HS-27A (cell line): ENCODE measurements around the gene WDR90.

Source experiments
- DNase-seq: peaks from one replicate; pipeline ENCODE4 v3.0.0-alpha.2; 2012; ENCODE audit warnings: low read depth, missing footprints

The WDR90 gene

DNA sequence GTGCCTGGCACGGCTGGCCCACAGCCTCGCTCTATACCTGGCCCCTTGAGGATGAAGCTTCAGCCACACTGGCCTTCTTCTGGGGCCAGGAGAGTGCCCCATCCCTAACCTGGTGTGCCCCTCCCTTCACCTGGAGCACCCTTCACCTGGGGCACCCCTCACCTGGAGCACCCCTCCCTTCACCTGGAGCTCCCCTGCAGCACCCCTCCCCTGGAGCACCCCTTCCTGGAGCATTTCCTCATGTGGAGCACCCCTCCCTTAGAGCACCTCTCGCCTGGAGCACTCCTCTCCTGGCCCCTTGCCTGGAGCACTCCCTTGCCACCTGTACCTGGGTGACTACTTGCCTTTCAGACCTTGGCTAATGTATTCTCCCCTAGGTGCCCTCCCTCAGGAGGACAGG is 58.9 kb downstream of the WDR90 start:
- no peak for DNase-seq

DNA sequence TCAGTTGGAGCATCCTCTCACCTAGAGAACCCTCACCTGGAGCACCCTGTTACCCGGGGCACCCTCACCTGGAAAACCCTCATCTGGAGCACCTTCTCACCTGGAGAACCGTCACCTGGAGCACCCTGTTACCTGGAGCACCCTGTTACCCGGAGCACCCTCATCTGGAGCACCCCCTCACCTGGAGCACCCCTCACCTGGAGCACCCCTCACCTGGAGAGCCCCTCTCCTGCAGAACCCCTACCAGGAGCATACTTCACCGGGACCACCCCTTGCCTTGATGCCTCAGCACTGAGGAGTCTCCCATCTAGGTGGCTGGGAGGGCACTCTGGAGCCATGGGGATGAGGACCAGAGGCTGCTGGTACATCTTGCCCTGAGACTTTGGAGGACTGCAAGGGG is 59.8 kb downstream of the WDR90 start:
- DNase-seq: no peak

DNA sequence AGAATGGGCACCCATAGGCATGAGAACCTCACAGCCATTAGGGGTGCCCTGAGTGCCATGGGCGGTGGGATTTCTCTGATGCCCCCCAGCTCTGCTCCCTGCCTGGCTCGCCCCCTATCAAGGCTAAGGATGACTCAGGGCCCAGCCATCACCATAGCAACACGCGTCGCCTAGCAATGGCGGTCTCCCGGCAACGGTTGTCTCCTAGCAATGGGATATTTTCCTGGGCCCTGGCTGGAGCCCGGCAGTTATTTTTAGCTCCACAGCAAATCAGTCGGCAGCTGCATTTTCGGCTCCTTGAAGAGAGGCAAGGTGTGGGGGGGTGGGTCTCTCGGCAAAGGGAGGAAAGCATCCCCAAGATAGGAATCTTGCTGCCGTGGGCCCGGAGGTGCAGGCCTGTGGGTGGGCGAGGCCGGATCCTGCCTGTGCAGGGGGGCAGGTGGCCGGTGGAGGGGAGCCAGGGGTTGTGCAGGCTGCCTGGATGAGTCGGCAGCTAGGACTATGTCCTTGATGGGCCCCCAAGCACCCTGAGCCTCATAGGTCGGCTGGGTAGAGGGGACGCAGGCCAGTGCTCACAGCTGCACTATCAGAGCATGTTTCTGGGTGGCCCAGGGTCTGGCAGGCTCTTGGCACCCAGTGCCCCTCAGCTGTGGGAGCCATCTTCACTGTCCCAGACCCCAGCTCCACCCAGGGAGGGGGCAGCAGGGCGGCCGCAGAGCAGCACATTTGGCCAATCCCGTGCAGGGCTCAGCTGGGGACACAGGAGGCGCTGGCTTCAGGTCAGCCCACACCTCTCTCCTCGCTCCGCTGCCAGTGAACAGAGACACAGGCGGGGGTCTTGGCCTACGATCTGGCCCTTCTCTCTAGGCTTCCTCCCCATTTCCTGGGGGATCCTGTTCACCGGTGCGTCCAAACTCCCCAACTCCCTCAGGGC is 60.7 kb downstream of the WDR90 start:
- peak; percentile 51 for DNase-seq

DNA sequence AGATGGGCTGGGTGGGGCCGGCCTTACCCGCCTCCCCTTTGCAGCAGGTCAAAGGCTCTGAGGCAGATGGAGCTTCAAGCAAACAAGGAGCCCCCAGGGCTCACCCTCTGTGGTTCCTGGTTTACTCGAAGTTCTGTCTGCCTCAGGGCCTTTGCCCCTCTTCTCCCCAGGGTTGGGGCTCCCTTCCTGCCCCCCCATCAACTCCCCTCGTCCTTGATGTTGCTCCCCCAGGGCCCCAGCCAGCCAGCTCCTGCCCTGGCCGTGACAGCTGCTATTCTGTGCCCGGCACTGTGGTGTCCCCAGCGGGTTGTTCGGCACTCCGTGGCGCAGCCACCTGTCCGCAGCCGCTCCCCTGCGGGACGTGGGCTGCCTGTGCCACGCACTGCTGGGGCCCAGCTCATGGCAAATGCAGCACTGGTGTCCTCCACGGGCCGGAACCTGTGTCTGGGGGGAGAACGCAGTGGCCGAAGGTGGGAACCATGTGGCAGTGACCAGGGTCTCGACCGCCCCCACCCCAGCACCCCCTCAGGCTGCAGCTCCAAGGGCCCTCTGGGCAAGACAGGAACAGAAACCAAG is 61.4 kb downstream of the WDR90 start:
- DNase-seq: no peak

DNA sequence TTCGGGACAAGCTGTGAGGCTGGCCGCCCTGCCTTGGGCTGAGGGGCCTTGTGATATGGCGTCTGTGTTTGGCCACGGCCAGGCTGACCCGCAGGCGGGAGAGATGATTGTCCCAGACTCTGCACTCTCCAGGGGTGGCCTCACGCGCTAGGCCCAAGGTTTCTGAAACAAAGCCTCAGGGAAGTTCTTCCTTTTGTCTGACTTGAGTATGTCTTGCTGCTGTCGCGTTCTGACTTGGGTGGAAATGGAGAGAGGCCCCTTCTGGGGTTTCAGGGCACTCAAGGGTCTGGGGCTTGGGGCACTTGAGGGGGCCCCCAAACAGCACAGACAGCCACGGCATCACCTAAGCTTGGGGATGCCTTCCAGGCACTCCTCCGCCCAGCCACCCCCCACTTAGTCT is 61.9 kb downstream of the WDR90 start:
- DNase-seq: no peak

DNA sequence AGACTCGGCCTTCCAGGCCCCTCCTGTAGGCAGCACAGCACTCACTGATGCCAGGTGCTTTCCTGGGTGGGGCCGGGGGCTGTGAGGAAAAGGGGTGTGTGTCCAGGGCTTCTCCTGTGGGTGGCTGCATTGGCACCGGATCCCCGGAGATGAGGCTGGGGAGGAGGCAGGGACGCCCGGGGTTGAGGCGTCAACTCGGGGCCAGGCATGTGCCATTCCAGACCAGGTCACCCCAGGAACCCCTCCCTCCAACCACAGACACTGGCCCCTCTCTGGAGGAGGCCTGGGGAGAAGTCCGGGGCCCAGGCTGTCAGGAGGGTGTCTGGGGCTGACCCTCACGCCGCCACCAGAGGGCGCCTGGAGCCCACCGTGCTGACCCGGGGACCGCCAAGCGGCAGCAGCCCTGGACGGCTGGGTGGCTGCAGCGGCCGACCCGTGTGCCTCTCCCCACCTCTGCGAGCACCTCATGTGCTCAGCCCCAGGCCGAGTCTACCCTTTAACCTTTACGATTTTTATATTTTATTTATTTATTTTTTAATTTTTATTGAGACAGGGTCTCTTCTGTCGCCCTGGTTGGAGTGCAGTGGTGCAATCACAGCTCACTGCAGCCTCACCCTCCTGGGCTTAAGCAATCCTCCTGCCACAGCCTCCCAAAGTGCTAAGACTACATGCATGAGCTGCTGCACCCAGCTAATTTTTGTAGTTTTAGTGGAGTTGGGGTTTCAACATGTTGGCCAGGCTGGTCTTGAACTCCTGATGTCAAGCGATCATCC is 62.6 kb downstream of the WDR90 start:
- no peak for DNase-seq

DNA sequence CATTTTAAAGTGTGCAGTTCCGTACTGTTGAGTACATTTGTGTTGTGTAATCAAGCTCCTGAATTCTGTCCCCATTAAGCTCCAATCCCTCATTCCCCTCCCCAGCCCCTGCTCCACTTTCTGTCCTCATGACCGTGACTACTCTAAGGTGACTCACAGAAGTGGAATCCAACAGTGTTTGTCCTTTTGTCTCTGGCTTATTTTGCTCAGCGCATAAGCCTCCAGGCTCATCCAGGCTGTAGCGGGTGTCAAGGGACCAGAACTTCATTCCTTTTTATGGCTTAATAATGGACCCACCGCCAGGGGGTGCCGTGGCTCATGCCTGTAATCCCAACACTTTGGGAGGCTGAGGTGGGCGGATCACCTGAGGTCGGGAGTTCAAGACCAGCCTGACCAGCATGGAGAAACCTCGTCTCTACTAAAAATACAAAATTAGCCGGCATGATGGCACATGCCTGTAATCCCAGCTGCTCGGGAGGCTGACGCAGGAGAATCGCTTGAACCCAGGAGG is 63.6 kb downstream of the WDR90 start:
- peak; percentile 88 for DNase-seq

DNA sequence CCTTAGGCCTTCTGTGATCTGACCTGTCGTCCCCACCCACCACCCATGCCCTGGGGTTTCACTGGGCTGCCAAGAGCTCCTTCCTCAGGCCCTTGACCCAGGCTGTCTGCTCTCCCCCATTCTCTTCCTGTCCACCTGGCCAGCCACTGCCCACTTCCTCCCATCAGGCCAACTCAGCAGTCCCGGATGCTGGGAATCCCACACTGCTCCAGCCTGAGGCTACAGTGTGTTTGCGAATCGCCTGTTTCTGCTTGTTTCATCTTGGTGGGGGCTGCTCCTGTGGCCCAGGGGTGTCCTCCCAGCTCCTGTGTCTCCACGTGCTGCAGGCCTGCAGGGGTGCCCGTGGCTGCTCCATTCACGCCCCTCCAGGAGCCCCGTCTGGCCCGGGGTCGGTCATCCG is 64.9 kb downstream of the WDR90 start:
- no peak for DNase-seq

DNA sequence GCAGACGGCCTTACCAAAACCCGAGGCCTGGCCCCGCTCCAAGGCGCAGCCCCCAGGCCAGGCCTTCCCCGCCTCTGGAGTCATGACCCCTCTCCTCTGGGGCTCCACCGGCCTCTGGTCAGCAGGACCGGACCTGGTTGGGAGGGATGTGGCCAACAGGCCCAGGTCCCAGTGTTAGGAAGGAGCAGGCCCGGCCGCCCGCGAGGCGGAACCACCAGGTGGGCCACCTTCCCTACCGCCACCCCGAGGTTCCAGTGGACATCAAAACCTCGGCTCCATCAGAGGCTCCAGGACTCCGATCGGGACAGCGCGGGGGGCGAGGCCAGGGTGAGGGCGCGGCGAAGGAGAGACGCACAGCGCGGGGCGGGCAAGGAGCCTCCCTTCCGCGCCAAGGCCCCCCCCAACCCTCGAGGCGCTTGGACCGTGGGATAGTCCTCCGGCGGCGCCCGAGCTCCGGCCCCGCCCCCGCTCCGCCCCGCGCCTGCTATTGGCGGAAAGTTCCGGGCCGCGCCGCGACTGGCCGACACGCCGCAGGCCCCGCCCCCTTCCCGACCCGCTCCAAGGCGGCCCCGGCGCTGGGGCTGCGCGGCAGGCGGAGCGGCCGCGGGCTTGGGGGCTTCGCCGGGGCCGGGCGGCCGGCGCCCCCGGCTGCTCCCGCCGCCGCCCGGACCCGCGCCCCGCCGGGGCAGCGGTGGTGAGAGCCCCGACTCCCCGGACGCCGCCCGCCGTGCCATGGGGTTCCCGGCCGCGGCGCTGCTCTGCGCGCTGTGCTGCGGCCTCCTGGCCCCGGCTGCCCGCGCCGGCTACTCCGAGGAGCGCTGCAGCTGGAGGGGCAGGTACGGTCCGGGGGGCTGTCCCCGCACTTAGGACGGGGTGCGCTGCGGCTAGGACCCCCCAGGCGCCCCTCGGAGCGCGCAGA is 65.7 kb downstream of the WDR90 start, which contains the start of gene METRN:
Gene METRN, plus strand, starts transcription at position 561 of the 919 bp plus-strand sequence. Its CDS starts 172 bp downstream, at position 733.
- no peak for DNase-seq

DNA sequence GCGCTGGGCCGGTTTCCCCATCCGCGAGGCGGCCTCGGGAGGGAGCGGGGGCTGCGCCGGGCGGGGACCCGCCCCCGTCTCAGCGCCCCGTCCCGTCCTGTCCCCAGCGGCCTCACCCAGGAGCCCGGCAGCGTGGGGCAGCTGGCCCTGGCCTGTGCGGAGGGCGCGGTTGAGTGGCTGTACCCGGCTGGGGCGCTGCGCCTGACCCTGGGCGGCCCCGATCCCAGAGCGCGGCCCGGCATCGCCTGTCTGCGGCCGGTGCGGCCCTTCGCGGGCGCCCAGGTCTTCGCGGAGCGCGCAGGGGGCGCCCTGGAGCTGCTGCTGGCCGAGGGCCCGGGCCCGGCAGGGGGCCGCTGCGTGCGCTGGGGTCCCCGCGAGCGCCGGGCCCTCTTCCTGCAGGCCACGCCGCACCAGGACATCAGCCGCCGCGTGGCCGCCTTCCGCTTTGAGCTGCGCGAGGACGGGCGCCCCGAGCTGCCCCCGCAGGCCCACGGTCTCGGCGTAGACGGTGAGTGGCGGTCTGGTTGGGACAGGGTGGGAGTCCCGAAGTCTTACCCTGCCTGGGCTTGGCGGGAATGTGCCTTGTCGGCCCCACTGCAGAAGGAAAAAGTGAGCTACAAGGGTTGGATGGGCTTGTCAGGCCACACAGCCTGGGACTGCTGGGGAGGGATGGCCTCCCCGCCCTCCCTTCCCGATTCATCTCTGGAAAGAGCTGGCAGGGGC is 66.5 kb downstream of the WDR90 start:
- no peak for DNase-seq

DNA sequence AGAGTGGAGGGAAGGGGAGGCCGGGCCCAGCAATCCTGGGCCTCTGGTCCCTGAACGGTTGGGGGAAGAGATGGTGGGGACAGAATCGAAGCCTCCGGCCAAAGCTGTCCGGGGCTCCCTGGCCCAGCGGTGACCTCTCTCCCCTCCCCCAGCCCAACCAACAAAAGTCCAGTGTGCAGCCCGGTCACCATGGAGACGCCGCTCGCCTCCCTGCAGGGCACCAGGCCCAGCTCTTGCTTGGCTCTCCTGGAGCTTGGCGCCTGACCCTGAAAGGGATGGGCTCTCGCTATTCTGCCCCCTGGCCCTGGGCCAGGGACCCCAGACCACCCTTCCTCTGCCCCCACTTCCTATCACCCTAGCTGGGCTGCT is 67.0 kb downstream of the WDR90 start:
- DNase-seq: no peak

DNA sequence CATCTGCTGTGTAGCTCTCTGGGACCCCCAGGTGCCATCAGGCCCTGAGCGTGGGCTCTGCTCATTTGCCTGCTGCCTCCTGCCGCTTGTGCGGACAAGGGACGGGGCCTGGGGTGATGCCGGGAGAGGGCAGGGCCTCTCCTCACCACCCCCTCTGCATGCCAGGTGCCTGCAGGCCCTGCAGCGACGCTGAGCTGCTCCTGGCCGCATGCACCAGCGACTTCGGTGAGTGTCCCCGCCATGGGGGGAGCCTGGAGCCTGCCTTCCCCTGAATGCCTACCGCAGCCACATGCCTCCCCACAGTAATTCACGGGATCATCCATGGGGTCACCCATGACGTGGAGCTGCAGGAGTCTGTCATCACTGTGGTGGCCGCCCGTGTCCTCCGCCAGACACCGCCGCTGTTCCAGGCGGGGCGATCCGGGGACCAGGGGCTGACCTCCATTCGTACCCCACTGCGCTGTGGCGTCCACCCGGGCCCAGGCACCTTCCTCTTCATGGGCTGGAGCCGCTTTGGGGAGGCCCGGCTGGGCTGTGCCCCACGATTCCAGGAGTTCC is 67.7 kb downstream of the WDR90 start:
- DNase-seq: no peak
